H1 (cell line): ENCODE results near the gene SYNJ1. TPM values are rescaled to one million over a fixed set of nuclear protein-coding genes. Genes with fewer than 3 reads are reported as not detected.

Experiments
- ATF3 ChIP-seq: IDR thresholded peaks from 2 replicates; pipeline ENCODE4 v1.6.1; 2011; ENCODE audit warnings: low read depth, mild to moderate bottlenecking, low read length; ENCODE audit not compliant: insufficient read depth
- BCL11A ChIP-seq, 2 experiments: IDR thresholded peaks; one replicate each; pipeline ENCODE4 v1.6.1; 2011; ENCODE audit warnings: low read depth in 2 of 2, low read length in 2 of 2, mild to moderate bottlenecking in 2 of 2
- CHD1 ChIP-seq: IDR thresholded peaks from 2 replicates; pipeline ENCODE4 v1.6.1; 2012; ENCODE audit warnings: low read depth, low read length, improper control_type of control experiment
- CTCF ChIP-seq, 3 experiments: IDR thresholded peaks; 1 replicate in 2 of 3; 2 replicates in 1 of 3; pipeline versions ENCODE4 v1.5.1 to v1.6.1; 2011; ENCODE audit warnings: low read length in 3 of 3, mild to moderate bottlenecking in 3 of 3, inconsistent platforms in 2 of 3, low read depth in 1 of 3, moderate library complexity in 1 of 3; ENCODE audit not compliant: insufficient read depth in 1 of 3; ENCODE audit errors: control extremely low read depth in 1 of 3
- KDM4A ChIP-seq: IDR thresholded peaks from one replicate; pipeline ENCODE4 v1.7.1; 2012; ENCODE audit warnings: low read depth, mild to moderate bottlenecking, moderate library complexity, low read length, inconsistent platforms; ENCODE audit not compliant: severe bottlenecking
- SP4 ChIP-seq: IDR thresholded peaks from 2 replicates; pipeline ENCODE4 v1.6.1; 2012; ENCODE audit warnings: low read length, inconsistent platforms
- TAF1 ChIP-seq: IDR thresholded peaks from 2 replicates; pipeline ENCODE4 v1.6.1; 2011; ENCODE audit warnings: mild to moderate bottlenecking, low read depth, low read length
- TCF12 ChIP-seq: IDR thresholded peaks from 2 replicates; pipeline ENCODE4 v1.6.1; 2011; ENCODE audit warnings: low read depth, mild to moderate bottlenecking, low read length
- polyA plus RNA-seq, 7 experiments: library from polyadenylated mRNA; depleted of rRNA in 3 of 7; stranded (reverse) in 5 of 7; unstranded in 2 of 7; fragments of >200 nt in 5 of 7; fragments of 200-250 nt in 2 of 7; gene quantifications; 1 replicate in 5 of 7; 2 replicates in 1 of 7; 4 replicates in 1 of 7; pipeline versions ENCODE4 v1.2.1 to v1.2.3, GENCODE V29; 2011 to 2013; ENCODE audit warnings: missing spikeins in 2 of 7, mixed read lengths in 2 of 7
- total RNA-seq: library from RNA; stranded (reverse); fragmentation: NEBNext Ultra II Directional; extraction: Animal tissue kit (Norgen Biotek cat#: 25700); gene quantifications from 2 replicates; pipeline ENCODE4 v1.2.1, GENCODE V29; 2021

Gene SYNJ1
- total and polyA plus RNA-seq, 2 of the 8 experiments (the other 6 are each of a cell fraction or from before 2014, with no cell fraction given), result 1.3 to 4.3 TPM

- TF ChIP-seq ATF3 (no peak), CHD1 (no peak), TAF1 (no peak), SP4 (no peak), BCL11A (IDR thresholded peaks at IDR 0.05; ENCODE audit: low read depth in 2 of 2, low read length in 2 of 2) (no peak), TCF12 (no peak), CTCF (IDR thresholded peaks at IDR 0.05; ENCODE audit: control extremely low read depth in 1 of 3, insufficient read depth in 1 of 3, low read depth in 1 of 3, low read length in 3 of 3) (no peak), KDM4A (no peak)
Measured at GRCh38 chr21:32592929-32593502, 134.8 kb downstream of the SYNJ1 start (continued).
